GM19463 (cell line): ENCODE measurements around the gene METTL15.
"Not testable (repeated sequence)": the region's sequence is repeated elsewhere in the genome, so short reads cannot be mapped to it uniquely, and the experiment has no call there.

Source experiments
- ATAC-seq: cut with Tn5 transposase; IDR thresholded peaks from one replicate; pipeline ENCODE4 v1.9.1; 2021; ENCODE audit warnings: mild to moderate bottlenecking, moderate library complexity; ENCODE audit not compliant: unreplicated experiment

Gene METTL15

GRCh38 chr11:28108958-28109357, 770 bp downstream of the METTL15 start:
- no peak for ATAC-seq

- ATAC-seq, result peak; percentile 37
These were observed 2.1 kb downstream of the METTL15 start for GRCh38 chr11:28110108-28110820.

- no peak for ATAC-seq
These were observed 2.6 kb downstream of the METTL15 start for GRCh38 chr11:28110821-28111200.

DNA sequence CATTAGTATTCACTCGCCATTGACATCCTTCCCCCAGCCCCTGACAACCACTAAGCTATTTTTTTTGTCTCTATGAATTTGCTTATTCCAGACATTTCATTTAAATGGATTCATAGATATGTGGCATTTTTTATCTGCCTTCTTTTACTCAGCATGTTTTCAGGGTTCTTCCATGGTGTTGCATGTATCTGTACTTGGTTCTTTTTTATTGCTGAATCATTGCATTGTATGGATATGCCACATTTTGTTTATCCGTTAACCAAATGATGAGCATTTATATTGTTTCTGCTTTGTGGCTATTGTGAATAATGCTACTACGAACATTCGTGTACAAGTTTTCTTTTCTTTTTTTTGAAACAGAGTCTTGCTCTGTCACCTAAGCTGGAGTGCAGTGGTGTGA, 5.9 kb downstream of the METTL15 start:
- no peak for ATAC-seq

- ATAC-seq, result no peak
These were observed 6.5 kb downstream of the METTL15 start for GRCh38 chr11:28114731-28115130.

DNA sequence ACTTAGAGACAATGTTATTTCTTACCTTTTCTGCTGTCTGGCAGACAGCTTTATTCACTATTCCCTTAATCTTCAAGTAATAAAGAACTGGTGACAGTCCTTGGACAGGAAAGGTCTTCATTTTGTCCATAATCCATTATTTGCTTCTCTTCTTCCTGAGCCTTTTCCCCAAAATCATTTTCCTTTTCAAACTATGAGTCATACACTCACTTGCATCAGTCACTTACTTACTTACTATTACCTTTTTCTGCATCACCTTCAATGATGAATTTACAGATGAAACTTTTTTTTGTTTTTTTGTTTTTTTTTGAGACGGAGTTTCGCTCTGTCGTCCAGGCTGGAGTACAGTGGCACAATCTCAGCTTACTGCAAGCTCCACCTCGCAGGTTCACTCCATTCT, 9.5 kb downstream of the METTL15 start:
- ATAC-seq, result no peak

GRCh38 chr11:28123151-28123581, 15.0 kb downstream of the METTL15 start:
- no peak for ATAC-seq

DNA sequence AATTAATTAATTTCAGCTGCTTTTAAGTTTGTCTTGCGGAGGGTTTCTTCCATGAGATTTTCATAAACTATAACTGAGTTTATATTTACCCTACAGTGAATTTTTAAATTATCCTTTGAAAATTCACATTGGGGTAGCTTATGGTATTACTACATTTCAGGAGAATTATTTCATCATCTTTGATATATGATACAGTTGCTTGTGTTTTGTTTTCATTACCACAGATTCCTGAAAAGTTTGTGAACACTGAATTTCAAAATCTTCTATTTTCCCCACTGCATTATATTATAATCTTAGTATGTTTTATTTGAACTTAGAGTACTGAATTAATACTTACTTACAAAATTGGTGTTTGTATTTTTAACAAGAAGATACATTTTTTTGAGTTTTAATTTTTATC, 24.4 kb downstream of the METTL15 start:
- ATAC-seq, result no peak

DNA sequence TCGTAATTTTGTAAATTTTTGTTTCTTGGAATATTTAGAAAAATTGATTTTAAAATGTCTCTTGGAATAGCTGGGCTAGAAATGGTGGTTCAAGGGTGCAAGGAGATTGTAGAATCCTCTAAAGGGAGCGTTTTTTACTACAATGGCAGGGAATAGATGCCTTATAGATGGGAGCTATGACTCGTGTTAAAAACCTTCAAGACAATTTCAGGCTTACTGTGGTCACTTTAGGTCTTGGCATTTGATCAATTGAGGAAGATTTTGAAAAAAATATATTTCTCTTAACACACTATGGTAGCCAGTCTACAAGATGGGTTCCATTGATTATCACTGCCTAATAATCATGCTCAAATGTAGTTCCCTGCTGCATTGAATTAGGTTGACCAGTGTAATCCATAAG, 25.0 kb downstream of the METTL15 start:
- no peak for ATAC-seq

- not testable (repeated sequence) for ATAC-seq
These were observed 28.0 kb downstream of the METTL15 start for GRCh38 chr11:28136157-28136556.

GRCh38 chr11:28137366-28137765, 29.2 kb downstream of the METTL15 start:
- no peak for ATAC-seq

DNA sequence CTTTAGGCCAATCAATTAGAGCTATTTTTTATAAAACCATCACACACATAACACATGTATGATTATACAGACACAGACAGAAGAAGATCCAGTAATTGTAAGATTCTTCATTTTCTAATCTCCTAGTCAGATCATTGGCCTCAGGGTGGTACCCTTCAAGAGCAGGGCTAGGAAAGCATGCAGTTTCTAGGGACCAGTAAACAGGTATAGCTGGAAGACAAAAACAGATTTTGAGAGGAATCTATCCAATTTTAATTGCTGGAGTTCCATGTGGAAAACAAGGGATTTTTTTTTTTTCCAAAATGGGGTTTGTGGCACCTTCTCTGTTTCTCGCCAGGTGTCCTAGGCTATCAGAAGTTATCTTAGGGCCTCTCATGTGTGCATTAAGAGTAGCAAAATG, 29.6 kb downstream of the METTL15 start:
- no peak for ATAC-seq

- no peak for ATAC-seq
These were observed 31.7 kb downstream of the METTL15 start for GRCh38 chr11:28139841-28140415.

- no peak for ATAC-seq
These were observed 32.7 kb downstream of the METTL15 start for GRCh38 chr11:28140689-28141455.

DNA sequence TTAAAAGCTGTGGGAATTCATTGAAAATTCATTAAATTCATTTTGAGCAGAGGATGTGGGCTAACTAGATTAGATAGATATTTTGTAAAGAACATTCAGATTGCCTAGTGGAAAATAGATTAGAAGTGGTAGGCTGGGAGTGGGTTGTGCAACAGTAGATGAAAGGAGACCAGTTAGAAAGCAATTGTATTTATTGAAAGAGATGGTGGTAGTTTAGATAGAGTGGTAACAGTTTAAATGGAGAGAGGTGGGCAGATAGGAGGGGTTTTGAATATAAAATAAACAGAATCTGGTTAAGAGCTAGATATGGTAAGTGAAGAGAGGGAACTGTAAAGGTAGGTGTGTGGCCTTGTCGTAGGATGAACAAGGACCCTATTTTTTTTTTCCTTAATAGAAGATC, 34.5 kb downstream of the METTL15 start:
- no peak for ATAC-seq

DNA sequence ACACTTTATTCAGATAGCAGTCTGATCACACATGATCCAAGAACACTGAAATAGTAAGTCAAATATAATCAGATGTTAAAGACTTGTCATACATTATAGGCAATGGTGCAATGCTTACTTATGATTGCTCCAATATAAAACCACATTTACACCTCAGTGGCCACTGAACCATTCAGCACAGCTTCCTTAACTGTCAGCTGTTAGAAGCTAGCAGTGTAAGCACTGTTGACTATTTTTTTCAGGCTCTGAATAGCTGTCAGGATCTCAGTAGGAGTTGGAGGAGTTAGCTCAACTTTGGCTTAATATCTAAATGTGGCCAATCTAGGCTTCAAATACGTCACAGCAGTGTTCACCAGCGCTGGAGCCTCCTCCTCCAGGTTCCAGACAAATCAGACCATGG, 36.6 kb downstream of the METTL15 start:
- no peak for ATAC-seq

GRCh38 chr11:28146123-28146751, 38.0 kb downstream of the METTL15 start:
- no peak for ATAC-seq

- ATAC-seq, result no peak
These were observed 44.6 kb downstream of the METTL15 start for GRCh38 chr11:28152743-28153142.

- ATAC-seq, result no peak
These were observed 45.4 kb downstream of the METTL15 start for GRCh38 chr11:28153586-28153985.

DNA sequence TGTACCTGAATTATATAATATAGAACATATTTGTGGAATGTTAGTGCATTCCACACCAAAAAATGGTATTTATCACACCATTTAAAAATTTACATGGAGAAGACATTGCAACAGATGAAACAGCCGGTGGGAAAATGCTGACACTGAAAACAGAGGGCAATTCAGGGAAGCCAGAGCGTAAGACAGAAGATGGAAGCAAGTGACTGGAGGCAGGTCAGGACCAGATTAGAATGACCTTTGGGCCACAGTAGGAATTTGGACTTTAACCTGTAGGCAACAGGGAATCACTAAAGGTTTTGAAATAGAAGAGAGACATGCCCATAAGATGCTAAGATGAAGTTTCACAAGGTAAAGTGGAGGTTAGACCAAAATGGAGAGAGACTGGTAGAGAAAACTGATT, 60.5 kb downstream of the METTL15 start:
- ATAC-seq, result no peak

GRCh38 chr11:28169816-28170215, 61.6 kb downstream of the METTL15 start:
- no peak for ATAC-seq

- ATAC-seq, result no peak
These were observed 62.6 kb downstream of the METTL15 start for GRCh38 chr11:28170759-28171158.
